Muscle layer of duodenum (tissue), 2 donors: ENCODE results near the gene ZNF680.

ENCODE experiments used
- H3K27ac ChIP-seq: one replicate; pipeline ENCODE4 v1.7.0; 2013; ENCODE audit warnings: mild to moderate bottlenecking, low read length
- H3K27me3 ChIP-seq: one replicate; pipeline ENCODE4 v1.7.0; 2013; ENCODE audit warnings: low read depth, mild to moderate bottlenecking, control low read depth, low read length
- H3K36me3 ChIP-seq, 2 donors: one replicate each; pipeline ENCODE4 v1.7.0; 2013; ENCODE audit warnings: low read length in 2 of 2, control low read depth in 1 of 2, mild to moderate bottlenecking in 1 of 2; ENCODE audit not compliant: insufficient read depth in 2 of 2, control insufficient read depth in 1 of 2
- H3K4me1 ChIP-seq, 2 donors: one replicate each; pipeline ENCODE4 v1.7.0; 2013; ENCODE audit warnings: low read length in 2 of 2, mild to moderate bottlenecking in 2 of 2, control low read depth in 1 of 2, moderate library complexity in 1 of 2; ENCODE audit not compliant: insufficient read depth in 2 of 2, control insufficient read depth in 1 of 2
- H3K4me3 ChIP-seq, 2 donors: one replicate each; pipeline ENCODE4 v1.7.0; 2013; ENCODE audit warnings: low read length in 2 of 2, low read depth in 1 of 2, mild to moderate bottlenecking in 1 of 2
- H3K9me3 ChIP-seq, 2 donors: one replicate each; pipeline ENCODE4 v1.7.0; 2013; ENCODE audit warnings: low read length in 2 of 2, control low read depth in 1 of 2, mild to moderate bottlenecking in 1 of 2; ENCODE audit not compliant: control insufficient read depth in 1 of 2
- donor health status: healthy.

Gene ZNF680

GRCh38 chr7:64509583-64509982 lies 53.3 kb downstream of the ZNF680 start:
- Histone ChIP-seq H3K27ac (no peak overlapping the region), H3K4me3 (peak overlapping the region; percentile 19), H3K4me1 (no peaks in the 10 kb centered on the region), H3K9me3 (peaks cover 16 to 20% of the 10 kb centered on the region in 2 donors), H3K27me3 (no peaks in the 10 kb centered on the region), H3K36me3 (peaks cover 0 to 6% of the 10 kb centered on the region in 2 donors)

DNA sequence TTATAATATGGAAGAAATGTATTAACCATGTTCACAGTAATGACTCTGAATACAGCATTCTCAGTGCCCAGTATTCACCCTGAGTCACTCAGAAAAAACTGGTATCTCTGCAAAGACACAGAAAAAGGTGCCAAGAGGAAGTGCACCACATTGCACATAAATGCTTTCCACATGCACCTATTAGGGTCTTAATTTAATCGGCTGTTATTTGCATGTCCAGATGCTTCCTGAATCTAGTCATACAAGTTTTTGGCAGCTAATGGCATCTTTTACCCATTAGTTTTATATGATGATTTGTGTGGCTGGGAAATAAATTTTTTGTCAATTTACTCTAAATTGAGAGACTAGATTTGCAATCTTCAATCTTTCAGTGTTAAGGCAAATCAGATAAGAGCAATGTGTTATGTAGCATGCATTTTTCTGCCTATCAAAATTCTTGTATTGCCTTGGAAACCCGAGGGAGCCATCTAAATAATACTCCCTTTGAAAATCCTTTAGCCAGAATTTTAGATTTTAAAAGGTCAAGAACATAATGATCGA lies 58.2 kb downstream of the ZNF680 start:
- Histone ChIP-seq H3K4me3 (no peak overlapping the region), H3K27me3 (no peaks in the 10 kb centered on the region), H3K4me1 (no peaks in the 10 kb centered on the region), H3K36me3 (peaks cover 0 to 6% of the 10 kb centered on the region in 2 donors), H3K27ac (no peak overlapping the region), H3K9me3 (peaks cover 15 to 36% of the 10 kb centered on the region in 2 donors)

- Histone ChIP-seq H3K27ac (no peak overlapping the region), H3K9me3 (peaks cover 0 to 25% of the 10 kb centered on the region in 2 donors), H3K4me3 (no peak overlapping the region), H3K27me3 (no peaks in the 10 kb centered on the region), H3K36me3 (no peaks in the 10 kb centered on the region), H3K4me1 (no peaks in the 10 kb centered on the region)
These were observed 64.6 kb downstream of the ZNF680 start for GRCh38 chr7:64498270-64498669.

- Histone ChIP-seq H3K4me1 (no peaks in the 10 kb centered on the region), H3K4me3 (peak overlapping the region in 1 of 2 donors; percentile 52), H3K36me3 (no peaks in the 10 kb centered on the region), H3K9me3 (peaks cover 0 to 13% of the 10 kb centered on the region in 2 donors), H3K27me3 (no peaks in the 10 kb centered on the region), H3K27ac (no peak overlapping the region)
These were observed 67.9 kb downstream of the ZNF680 start for GRCh38 chr7:64494912-64495461.

GRCh38 chr7:64485623-64486022 lies 77.2 kb downstream of the ZNF680 start:
- no peak overlapping the region for H3K27ac ChIP-seq
- H3K36me3 ChIP-seq = no peaks in the 10 kb centered on the region
- H3K9me3 ChIP-seq = peaks cover 0 to 3% of the 10 kb centered on the region in 2 donors
- no peak overlapping the region for H3K4me3 ChIP-seq
- H3K27me3 ChIP-seq = no peaks in the 10 kb centered on the region
- no peaks in the 10 kb centered on the region for H3K4me1 ChIP-seq
